Measurements from ENCODE around the gene GPR37.

The GPR37 gene

DNA sequence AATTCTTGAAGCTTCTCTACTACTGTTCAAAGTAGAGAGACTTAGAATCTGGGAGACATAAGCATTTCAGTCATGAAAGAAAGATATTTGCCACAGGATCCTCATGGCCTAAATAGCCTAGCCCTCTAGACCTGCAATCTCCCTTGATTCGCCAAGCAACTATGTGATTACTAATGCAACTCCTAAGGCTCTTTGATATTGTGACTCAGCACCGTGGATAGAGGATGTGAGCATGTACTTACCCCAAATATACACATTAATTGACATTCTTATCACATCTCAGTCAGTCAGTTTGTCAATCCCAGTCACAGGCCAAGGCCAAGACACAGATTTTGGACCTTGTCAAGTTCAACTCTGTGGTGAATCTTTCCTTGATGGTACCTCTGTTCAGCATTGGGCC is 42.6 kb downstream of the GPR37 start:
- DNase-seq: no peak

GRCh38 chr7:124722292-124722691 is 43.3 kb downstream of the GPR37 start:
- DNase-seq: no peak

DNA sequence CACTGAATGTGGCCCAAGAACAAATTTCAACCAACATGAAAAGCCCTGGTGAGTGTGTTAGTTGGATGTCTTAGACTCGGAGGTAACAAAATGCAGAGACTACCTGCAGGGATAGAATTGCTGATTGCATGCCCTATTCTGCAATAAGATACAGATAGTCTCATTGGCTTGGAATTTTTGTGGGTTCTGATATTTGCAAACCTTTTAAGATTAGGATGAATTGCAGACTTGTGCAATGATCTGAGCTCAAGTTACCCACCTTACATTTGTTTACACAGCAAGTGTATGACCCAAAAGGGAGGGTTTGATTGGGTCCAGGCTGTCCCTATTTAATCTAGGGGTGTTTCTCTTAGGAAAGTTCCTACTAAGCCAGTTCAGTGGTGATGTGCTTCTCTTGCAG is 45.4 kb downstream of the GPR37 start:
- no peak for DNase-seq

DNA sequence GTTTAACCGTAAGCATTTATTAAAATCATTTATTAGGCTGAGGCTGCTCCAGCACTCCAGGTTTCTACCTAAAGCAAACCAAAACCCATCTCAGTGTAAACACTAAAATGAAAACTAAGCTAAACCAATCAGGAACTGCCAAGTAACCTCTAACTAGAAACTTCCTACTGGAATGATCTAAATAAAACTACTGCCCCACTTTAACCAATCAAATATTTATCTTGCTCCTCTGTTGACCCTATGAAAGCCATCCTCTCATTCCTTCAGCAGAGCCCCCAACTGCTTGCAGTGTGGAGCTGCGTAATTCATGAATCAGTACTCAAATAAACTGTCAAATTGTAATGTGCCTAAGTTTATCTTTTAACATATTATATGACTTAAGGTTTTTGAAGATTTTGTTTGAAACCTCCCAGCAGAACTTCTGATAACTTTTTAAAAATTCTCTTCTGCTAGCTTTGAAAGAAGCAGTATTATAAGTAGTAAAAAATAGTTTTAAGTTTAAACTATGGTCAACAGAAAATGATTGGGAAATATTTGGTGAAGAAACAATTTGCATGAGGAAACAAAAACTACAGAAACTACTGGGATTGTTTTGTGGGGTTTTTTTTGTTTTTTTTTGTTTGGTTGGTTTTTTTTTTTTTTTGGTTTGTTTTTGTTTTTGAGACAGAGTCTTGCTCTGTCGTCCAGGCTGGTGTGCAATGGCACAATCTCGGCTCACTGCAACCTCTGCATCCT is 47.4 kb downstream of the GPR37 start:
- DNase-seq: no peak

DNA sequence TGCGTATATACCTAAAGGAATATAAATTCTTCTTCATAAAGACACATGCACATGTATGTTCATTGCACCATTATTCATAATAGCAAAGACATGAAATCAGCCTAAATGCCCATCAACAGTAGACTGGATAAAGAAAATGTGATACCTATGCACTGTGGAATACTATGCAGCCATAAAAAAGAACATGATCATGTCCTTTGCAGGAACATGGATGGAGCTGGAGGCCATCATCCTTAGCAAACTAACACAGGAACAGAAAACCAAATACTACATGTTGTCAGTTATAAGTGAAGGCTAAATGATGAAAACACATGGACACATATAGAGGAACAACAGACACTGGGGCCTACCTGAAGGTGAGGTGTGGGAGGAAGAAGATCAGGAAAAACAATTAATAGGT is 48.7 kb downstream of the GPR37 start:
- no peak for DNase-seq

DNA sequence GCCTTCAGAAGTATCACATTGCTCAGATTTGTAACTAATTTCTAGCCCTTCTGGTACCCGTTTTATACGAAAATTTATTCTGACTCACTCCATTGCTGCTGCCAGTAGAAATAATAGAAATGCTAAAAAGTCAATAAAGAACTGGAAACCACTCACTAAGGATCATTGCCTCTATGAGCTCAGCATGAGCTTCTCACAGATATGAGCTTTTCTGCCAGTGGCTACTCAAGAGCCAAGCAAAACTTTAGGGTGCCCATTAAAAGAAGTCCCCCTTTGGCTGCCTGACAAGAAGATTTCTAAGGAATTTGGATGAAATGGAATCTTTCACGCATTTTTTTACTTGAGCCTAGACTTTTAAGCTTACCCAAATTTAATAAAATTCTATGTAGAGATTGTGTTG is 52.5 kb downstream of the GPR37 start:
- DNase-seq: no peak

DNA sequence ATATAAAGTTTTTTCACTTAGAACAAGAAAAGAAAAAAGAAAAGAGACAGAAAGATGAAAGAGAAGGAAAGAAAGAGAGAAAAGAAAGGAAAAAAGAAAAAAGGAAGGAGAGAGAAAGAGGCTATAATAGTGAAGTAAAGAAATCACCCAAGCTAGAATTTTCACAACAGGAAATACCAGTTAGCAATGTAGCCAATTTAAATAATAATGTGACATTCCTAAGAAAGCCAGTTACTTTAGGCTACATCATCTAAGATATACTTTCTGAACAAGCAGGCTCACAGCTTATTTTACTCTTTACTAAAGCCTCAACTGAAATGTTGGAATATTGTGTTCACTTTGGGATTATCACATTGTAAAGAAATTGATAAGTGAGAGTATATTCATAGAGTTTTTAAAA is 53.6 kb downstream of the GPR37 start:
- no peak for DNase-seq

GRCh38 chr7:124702385-124702784 is 63.2 kb downstream of the GPR37 start:
- DNase-seq: no peak

- peak in 2 of 3 experiments; percentile 47 to 88 for DNase-seq
Measured at GRCh38 chr7:124701955-124702354, 63.6 kb downstream of the GPR37 start.

- DNase-seq: no peak
Measured at GRCh38 chr7:124700655-124701054, 64.9 kb downstream of the GPR37 start.

GRCh38 chr7:124698964-124699363 is 66.6 kb downstream of the GPR37 start:
- no peak for DNase-seq

DNA sequence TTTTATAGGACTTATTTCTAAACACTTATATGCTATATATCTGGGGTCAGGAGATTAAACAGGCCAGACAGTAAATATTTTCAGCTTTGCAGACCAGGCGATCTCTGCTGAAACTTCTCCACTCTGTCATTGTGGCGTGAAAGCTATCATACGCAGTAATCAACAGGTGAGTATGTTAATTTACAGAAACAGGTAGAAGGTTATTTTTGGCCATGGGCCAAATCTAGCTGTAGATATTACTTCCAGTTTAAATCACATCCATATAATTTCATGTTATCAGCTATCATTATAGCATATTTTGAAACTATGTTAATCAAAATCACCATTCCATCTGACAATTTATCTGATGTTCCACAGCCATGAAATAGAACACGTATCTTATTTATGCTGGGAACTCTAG is 67.8 kb downstream of the GPR37 start:
- DNase-seq: peak in 2 of 3 experiments; percentile 14 to 53

Data from NCI-H1417 (cell line).